Measurements from ENCODE around the gene EFCAB6.

GRCh38 chr22:43515902-43516301, 296.2 kb downstream of the EFCAB6 start:
- TF ChIP-seq, protein P1, sequence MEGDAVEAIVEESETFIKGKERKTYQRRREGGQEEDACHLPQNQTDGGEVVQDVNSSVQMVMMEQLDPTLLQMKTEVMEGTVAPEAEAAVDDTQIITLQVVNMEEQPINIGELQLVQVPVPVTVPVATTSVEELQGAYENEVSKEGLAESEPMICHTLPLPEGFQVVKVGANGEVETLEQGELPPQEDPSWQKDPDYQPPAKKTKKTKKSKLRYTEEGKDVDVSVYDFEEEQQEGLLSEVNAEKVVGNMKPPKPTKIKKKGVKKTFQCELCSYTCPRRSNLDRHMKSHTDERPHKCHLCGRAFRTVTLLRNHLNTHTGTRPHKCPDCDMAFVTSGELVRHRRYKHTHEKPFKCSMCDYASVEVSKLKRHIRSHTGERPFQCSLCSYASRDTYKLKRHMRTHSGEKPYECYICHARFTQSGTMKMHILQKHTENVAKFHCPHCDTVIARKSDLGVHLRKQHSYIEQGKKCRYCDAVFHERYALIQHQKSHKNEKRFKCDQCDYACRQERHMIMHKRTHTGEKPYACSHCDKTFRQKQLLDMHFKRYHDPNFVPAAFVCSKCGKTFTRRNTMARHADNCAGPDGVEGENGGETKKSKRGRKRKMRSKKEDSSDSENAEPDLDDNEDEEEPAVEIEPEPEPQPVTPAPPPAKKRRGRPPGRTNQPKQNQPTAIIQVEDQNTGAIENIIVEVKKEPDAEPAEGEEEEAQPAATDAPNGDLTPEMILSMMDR (IDR thresholded peaks at IDR 0.05), result no peak
- TF ChIP-seq POLR2A (IDR thresholded peaks at IDR 0.05) (no peak), POLR2AphosphoS5 (IDR thresholded peaks at IDR 0.05) (no peak), EP300 (IDR thresholded peaks at IDR 0.05) (no peak)
